CD4-positive, alpha-beta T cell treated with Interleukin-17A for 1 hour (primary cell): ENCODE results near the gene HTR3B.
"Not testable (repeated sequence)": the region's sequence is repeated elsewhere in the genome, so short reads cannot be mapped to it uniquely, and the experiment has no call there.

Experiments
- DNase-seq: peaks from one replicate; pipeline ENCODE4 v3.0.0-alpha.2; 2020

Gene HTR3B

GRCh38 chr11:113904379-113905101 lies at the start of gene HTR3B:
HTR3B (plus strand) TSS chr11:113904796; CDS start chr11:113904934, 138 bp downstream.
- DNase-seq, result no peak

GRCh38 chr11:113855803-113856202 lies 48.8 kb upstream of the HTR3B start:
- no peak for DNase-seq

GRCh38 chr11:113856966-113857759 lies 47.4 kb upstream of the HTR3B start:
- DNase-seq, result no peak

GRCh38 chr11:113859665-113860064 lies 44.9 kb upstream of the HTR3B start:
- DNase-seq, result peak; percentile 23

- peak; percentile 17 for DNase-seq
Measured at GRCh38 chr11:113862435-113862834, 42.2 kb upstream of the HTR3B start.

- DNase-seq, result no peak
Measured at GRCh38 chr11:113864410-113864809, 40.2 kb upstream of the HTR3B start.

- DNase-seq, result no peak
Measured at GRCh38 chr11:113865873-113866272, 38.7 kb upstream of the HTR3B start.

GRCh38 chr11:113867843-113868503 lies 36.6 kb upstream of the HTR3B start:
- peak; percentile 10 for DNase-seq

GRCh38 chr11:113871336-113871735 lies 33.3 kb upstream of the HTR3B start:
- DNase-seq, result no peak

- no peak for DNase-seq
Measured at GRCh38 chr11:113873236-113873626, 31.4 kb upstream of the HTR3B start.

- DNase-seq, result no peak
Measured at GRCh38 chr11:113874096-113874495, 30.5 kb upstream of the HTR3B start.

- DNase-seq, result no peak
Measured at GRCh38 chr11:113874581-113875233, 29.9 kb upstream of the HTR3B start.

GRCh38 chr11:113875234-113876073 lies 29.1 kb upstream of the HTR3B start, which contains the start of gene USP28:
USP28 (minus strand) TSS chr11:113875572; CDS start chr11:113875501, 71 bp downstream.
- peak; percentile 80 for DNase-seq

- DNase-seq, result no peak
Measured at GRCh38 chr11:113876074-113876797, 28.4 kb upstream of the HTR3B start.

- no peak for DNase-seq
Measured at GRCh38 chr11:113876798-113877669, 27.6 kb upstream of the HTR3B start.

- no peak for DNase-seq
Measured at GRCh38 chr11:113877670-113878055, 26.9 kb upstream of the HTR3B start.

GRCh38 chr11:113879446-113879845 lies 25.1 kb upstream of the HTR3B start:
- DNase-seq, result not testable (repeated sequence)

GRCh38 chr11:113880971-113881370 lies 23.6 kb upstream of the HTR3B start:
- DNase-seq, result no peak

- no peak for DNase-seq
Measured at GRCh38 chr11:113881856-113882255, 22.7 kb upstream of the HTR3B start.

GRCh38 chr11:113884361-113884836 lies 20.2 kb upstream of the HTR3B start:
- DNase-seq, result no peak
